Measurements from ENCODE around the gene NPHP4. TPM values are rescaled to one million over a fixed set of nuclear protein-coding genes. Genes with fewer than 3 reads are reported as not detected.

The NPHP4 gene
- total RNA-seq, 2 donors from 2014 or later = 6.9 to 7.7 TPM

- intact Hi-C loops (cut with DNase I) = no loop called here
- DNase-seq (ENCODE audit: low spot score) = peak; percentile 57
Measured at GRCh38 chr1:6007318-6008083, 15.3 kb upstream of the NPHP4 start.

GRCh38 chr1:6006882-6007281 is 14.7 kb upstream of the NPHP4 start:
- intact Hi-C loops (cut with DNase I) = no loop called here
- peak; percentile 66 for DNase-seq (ENCODE audit: low spot score)

GRCh38 chr1:6005276-6005917 is 13.2 kb upstream of the NPHP4 start:
- intact Hi-C loops (cut with DNase I) = no loop called here
- DNase-seq (ENCODE audit: low spot score) = peak; percentile 35

- intact Hi-C loops (cut with DNase I) = no loop called here
- DNase-seq (ENCODE audit: low spot score) = peak; percentile 35
Measured at GRCh38 chr1:6004412-6005123, 12.3 kb upstream of the NPHP4 start.

- intact Hi-C loops (cut with DNase I) = no loop called here
Measured at GRCh38 chr1:6003568-6004411, 11.6 kb upstream of the NPHP4 start.

GRCh38 chr1:6002714-6003501 is 10.7 kb upstream of the NPHP4 start:
- intact Hi-C loops (cut with DNase I) = no loop called here
- DNase-seq (ENCODE audit: low spot score) = peak; percentile 66

More at GRCh38 chr1:6003568-6004411, 11.6 kb upstream of the NPHP4 start:
- DNase-seq (ENCODE audit: low spot score) = peak; percentile 60

GRCh38 chr1:6001992-6002576 is 9.9 kb upstream of the NPHP4 start:
- peak; percentile 73 for DNase-seq (ENCODE audit: low spot score)
- intact Hi-C loops (cut with DNase I) = no loop called here

- intact Hi-C loops (cut with DNase I) = no loop called here
- peak; percentile 67 for DNase-seq (ENCODE audit: low spot score)
Measured at GRCh38 chr1:6000444-6001288, 8.4 kb upstream of the NPHP4 start.

GRCh38 chr1:5999711-6000443 is 7.7 kb upstream of the NPHP4 start:
- peak; percentile 74 for DNase-seq (ENCODE audit: low spot score)
- intact Hi-C loops (cut with DNase I) = no loop called here

- DNase-seq (ENCODE audit: low spot score) = peak; percentile 72
- intact Hi-C loops (cut with DNase I) = no loop called here
Measured at GRCh38 chr1:5998906-5999301, 6.7 kb upstream of the NPHP4 start.

GRCh38 chr1:5998051-5998905 is 6.1 kb upstream of the NPHP4 start:
- intact Hi-C loops (cut with DNase I) = no loop called here
- DNase-seq (ENCODE audit: low spot score) = peak; percentile 70

- intact Hi-C loops (cut with DNase I) = no loop called here
- DNase-seq (ENCODE audit: low spot score) = peak; percentile 47
Measured at GRCh38 chr1:5997316-5997715, 5.1 kb upstream of the NPHP4 start.

- intact Hi-C loops (cut with DNase I) = no loop called here
- peak; percentile 57 for DNase-seq (ENCODE audit: low spot score)
Measured at GRCh38 chr1:5996641-5997270, 4.5 kb upstream of the NPHP4 start.

- peak; percentile 81 for DNase-seq (ENCODE audit: low spot score)
- intact Hi-C loops (cut with DNase I) = no loop called here
Measured at GRCh38 chr1:5995871-5996630, 3.8 kb upstream of the NPHP4 start.

Data from posterior vena cava (tissue), 2 donors.